CD4-positive, alpha-beta T cell treated with Interleukin-6 for 4 hours (primary cell): Measurements from ENCODE around the gene AGAP3.

Experiments
- DNase-seq: peaks from one replicate; pipeline ENCODE4 v3.0.0-alpha.2; 2020; ENCODE audit warnings: mixed read lengths

The AGAP3 gene

GRCh38 chr7:151074817-151075661, 11.2 kb upstream of the AGAP3 start:
- no peak for DNase-seq

- DNase-seq = no peak
Measured at GRCh38 chr7:151075662-151075971, 10.7 kb upstream of the AGAP3 start.

- DNase-seq = no peak
Measured at GRCh38 chr7:151075978-151076426, 10.3 kb upstream of the AGAP3 start.

DNA sequence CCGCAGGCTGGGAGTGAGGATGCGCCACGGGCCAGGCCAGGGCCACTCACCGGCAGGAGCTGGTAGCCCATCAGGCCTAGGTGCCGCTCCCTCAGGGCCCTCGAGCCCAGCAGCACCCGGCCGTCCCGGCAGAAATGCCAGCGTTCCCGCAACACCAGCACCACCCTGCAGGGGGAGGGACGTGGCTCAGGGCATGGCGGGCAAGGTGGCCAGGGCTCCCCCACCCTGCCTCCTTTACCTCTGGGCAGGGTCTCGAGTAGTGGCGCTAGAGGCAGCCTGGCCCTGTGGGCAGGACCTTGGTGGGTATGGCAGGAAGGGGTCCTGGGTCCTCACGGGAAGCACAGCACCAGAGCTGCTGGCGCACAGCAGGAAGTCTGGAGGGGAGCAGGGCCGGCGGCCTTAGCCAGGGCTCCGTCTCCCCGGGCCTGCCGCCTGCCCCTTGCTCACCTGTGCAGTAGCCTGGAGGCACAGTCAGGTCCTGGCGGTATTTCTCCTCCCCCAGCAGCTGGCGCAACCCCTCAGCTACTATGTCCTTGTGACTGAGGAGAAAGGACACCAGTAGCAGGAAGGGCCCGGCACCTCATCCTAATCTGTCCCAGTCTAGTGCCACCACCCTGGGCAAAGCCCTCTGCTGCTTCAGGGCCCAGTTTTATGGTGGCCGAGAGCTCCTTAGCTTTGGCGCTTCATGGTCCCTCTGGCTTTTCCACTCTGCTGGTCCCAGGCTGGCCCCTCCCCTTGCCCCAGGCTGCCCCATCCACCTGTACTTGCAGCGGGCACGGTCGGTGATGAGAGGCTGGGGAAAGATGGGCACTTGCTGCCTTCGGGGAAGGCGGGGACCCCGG, 9.2 kb upstream of the AGAP3 start:
- no peak for DNase-seq

DNA sequence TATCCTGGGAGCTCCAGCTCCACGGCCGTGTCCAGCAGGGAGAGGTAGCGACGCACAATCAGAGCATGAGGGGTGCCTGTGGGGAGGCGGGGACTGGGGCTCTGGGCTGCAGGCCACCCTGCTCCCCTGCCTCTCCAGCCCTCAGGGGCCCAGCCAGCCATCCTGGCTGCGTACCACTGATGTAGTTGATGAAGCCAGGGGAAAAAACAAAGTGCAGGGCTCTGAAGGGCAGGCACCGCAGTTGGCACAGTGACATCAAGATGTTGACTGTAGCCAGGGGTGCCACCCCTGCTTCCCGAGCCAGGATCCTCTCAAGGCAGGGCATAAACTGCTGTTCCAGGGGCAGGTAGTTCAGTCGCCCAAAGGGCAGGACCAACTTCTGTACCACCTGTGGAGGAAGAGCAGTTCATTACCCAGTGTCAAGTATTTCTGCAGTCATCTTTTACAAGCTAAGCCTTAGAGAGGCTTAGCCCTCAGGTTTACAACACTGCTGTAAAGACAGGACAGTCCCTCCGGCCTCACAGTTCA, 8.5 kb upstream of the AGAP3 start:
- DNase-seq = no peak

DNA sequence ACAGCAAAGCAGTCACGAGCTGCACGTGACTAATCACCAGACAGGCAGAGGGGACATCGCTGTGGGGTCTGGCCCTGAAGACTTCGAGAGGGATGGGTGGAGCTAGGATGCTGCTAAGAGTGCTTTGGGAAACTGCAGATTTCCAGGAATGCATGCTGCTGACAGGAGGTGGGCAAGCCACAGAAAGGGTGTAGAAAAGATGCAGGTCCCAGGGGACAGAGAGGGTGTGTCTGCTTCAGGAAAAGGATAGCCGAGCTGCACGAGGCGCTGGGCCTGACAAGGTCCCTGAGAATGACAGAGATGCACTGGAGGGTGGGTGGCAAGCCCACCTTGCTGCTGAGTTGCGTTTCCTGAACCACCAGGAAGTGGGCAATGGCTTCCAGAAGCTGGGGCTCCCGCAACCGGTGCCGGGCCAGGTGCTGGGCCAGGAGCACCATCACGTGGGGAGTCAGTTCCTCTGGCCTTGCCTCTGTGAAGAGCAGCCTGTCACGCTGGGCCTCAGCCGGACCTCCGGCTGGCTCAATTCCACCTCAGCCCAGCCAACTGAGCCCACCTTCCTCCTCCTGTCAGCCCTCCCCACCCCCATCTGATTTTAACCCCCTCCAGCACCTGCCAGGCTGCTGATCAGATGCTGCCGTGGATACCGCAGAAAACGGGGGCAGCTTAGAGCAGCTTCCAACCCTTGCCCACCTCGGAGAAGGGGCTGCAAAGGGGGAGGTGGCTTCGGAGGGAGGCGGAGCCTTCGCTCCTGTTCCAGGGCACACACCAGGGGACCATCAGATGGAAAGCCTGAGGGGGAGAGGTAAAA, 7.8 kb upstream of the AGAP3 start:
- DNase-seq = no peak

DNA sequence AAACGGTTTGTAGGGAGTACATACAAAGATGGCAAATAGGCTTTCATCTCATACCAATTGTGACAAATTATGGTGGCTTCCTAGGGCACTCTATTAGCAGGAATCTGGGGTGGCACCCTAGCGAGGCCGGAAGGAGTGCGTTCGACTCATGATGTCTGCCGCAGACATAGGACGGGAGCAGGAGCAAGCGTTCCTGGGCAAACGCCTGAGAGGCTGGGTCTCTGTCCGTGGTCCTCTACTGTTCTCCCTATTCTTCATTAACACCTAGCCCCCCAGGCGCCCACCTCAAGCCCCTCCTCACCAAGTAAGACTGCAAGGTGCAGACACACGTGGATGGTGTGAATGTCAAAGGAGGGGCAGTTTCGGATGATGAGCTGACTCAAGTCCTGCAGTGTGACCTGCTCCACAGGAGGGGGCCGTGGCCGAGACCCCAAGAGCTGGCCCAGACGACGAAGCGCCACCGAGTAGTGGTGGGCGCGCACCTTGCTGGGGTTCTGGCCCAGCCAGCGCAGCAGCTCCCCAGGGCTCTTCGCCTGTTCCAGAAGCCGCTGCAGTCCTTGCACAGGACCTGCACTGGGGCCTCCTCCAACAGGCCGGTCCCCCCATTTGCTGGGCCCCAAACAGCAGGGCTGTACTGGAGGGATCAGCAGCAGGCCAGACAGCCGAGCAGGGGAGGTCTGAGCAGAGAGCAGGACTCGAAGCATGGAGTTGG, 6.9 kb upstream of the AGAP3 start:
- no peak for DNase-seq

GRCh38 chr7:151080067-151080521, 6.2 kb upstream of the AGAP3 start:
- no peak for DNase-seq

DNA sequence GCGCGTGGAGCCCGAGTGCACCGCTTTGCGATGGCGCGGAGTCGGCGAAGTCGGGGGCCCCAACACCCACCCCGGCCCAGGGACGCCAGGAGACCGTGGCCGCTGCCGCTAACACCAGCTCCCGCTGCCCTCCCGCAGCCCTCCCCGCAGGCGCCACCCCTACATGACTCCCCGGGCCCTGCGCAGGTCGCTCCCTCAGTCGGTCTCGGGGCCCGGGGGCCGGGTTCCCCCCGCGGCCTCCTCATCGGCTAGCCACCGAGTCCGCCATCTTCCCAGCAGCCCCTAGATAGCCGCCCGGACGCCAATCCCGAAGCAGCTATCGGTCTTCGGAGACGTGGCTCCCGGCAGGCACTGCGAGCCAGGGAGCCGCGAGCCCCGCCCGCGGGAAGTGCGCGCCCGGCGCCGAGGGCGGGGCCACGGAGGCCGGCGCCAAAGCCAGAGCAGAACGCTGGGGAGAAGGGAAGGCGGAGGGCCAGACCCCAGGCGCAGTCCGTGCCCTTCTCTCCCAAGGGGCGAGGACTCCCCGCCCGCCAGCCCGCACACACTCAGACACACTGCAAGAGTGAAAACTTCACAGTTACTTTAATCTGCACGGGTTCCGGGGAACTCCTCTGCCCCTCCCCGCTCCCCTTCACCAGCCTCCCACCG, 5.6 kb upstream of the AGAP3 start, which contains the start of gene FASTK:
Gene FASTK (minus strand): TSS at position 288 of the 648 bp plus-strand sequence. CDS start 43 bp downstream, at position 245.
- DNase-seq = peak; percentile 89

DNA sequence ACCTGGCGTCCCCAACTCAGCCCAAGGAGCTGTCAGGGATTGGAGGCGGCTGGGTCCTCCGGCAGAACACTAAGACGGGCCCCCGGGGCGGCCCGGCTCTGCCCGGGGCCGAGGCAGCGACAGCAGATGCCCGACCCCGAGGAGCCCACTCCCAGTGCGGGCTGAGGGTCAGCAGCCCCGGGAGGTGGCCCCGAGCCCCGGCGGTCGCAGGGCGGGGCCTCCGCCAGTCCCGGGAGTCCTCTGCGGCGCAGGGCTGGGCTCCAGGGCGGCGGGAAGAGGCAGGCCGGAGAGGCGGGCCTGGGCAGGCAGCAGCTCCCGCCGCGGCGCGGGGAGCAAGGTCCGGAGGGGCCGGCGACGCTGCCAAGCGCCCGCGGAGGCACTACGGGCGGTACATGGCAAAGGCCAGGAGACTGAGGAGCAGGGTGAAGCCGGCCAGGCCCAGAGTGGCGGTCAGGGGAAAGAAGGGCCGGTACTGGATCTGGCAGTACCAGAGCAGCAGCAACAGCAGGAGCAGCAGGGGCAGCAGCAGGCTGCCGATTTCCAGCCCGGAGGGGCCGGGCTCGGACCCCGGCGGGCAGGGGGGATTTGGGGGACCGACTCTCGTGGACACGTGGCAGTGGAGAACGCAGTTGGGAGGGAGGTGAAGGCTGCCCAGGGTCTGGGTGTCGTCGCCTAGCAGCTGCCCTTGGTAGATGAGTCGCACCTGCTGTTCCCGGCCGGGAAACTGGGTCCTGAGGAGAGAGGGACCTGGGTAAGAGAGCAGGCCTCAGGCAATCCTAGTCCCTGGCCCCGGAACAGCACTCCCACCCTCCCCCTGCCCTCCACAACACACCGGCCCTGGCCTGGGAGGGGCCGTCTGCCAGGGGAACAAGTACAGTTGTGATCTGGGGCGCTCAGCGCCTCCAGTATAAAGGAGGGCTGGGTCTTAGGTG, 4.8 kb upstream of the AGAP3 start:
- no peak for DNase-seq

DNA sequence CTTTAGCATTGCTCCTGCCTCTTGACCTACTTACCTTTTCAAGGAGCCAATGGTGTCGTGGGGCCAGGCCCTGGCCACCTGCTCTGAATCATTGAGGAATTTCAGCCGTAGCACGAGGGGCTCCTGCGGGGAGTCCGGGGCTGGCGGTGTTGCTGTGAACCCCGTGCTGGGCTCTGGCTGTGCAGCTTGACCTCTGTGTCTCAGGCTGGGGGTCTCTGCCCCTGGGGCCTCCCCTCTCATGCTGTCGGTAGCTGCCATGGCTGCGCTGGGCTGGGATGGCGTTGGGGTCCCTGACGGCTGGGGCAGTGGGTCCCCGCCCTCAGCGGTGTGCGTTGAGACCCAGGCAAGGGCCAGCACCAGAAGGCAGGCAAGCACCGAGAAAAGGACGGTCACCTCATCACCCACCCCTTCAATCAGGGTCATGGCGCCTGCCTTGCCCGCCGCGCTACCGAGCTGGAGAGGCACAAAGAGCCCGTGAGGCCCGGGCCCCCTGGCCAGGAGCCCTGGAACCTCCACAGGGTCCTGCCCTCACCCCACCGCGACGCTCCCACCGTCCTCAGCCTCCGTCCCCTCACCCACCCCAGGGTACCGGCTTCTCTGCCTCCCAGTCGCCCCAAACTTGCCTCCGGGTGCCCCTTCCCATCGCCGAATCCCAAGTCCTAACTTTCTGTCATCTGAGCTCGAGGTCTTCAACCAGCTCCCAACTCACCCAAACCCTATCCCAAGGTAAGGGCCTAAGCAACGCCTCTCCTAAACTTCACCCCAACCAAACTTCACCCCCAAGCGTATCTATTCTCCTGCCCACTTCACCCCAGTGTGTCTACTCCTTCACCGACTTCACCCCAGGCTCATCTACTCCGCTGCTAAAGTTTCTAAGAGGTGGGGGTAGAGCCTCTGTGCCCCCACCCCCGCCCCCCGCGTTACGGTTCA, 3.9 kb upstream of the AGAP3 start:
- DNase-seq = no peak

GRCh38 chr7:151083071-151083823, 3.0 kb upstream of the AGAP3 start, which contains the start of gene TMUB1:
Gene TMUB1 (minus strand): TSS chr7:151083493. CDS start chr7:151082563, 930 bp downstream.
- peak; percentile 91 for DNase-seq

GRCh38 chr7:151083824-151084160, 2.5 kb upstream of the AGAP3 start:
- DNase-seq = no peak

DNA sequence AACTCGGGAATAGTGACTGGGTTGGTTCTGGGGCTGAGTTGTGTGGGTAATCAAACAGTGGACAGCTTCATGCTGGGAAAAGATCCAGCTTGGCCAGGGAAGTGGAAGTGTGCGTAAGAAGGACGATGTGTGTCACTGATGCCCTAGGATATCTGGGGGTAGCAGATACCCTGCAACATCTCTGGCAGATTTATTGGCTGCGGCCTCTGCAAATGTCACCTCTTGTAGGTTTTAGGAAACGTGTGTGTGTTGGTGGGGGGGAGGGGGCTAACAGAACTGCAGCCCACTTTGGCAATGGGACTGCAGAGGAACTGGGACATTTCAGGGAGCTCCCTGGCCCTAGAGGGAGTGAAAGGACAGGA, 965 bp upstream of the AGAP3 start:
- DNase-seq = no peak

DNA sequence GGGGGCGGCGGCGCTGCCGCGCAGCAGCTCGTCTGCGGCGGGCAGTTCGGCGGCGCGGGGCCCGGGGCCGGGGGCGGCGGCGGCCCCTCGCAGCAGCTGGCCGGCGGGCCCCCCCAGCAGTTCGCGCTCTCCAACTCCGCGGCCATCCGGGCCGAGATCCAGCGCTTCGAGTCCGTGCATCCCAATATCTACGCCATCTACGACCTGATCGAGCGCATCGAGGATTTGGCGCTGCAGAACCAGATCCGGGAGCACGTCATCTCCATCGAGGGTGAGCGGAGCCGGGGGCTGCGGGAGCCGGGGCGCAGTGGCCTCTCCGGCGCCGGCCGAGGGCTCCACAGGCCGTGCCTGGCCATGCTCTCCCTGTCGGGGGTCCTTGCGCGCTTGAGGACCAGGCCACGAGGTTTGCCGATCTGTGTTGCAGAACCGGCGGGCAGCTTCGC, 548 bp downstream of the AGAP3 start:
- DNase-seq = peak; percentile 44

DNA sequence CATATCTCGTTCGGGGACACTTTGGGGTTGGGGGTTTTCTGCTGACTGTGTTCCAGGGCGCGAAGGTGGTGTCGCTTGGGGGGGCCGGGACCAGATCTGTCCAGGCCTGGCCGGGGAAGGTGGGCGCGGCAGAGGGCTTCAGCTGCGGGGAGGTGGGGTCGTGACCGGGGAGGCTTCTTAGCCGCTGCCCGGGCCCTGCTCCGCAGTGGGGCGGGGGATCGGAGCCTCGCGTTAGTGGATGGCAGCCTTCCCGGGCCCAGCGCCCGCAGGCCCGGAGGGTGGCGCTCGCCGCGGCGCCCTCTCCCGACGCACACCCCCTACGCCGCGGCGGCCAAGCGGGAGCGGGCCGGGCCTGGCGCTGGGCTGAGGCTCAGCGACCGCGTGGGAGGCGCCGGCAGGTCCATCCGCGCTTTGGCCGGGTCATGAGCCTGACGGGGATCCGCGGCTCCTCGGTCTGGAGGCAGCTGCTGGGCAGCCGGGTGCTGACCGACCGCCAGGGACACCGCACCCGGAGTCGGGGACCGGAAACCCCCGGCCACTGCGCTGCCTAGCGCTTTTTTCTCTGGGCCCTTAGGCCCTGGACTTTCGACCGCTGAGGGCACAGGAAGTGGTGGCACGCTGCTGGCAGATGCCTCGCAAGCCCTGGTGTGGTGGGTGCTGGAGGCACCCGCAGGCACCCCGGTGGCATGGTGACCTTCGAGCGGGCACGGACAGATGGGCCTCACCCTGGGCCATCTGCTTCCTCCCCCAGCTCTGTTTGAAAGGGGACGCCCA, 1.2 kb downstream of the AGAP3 start:
- DNase-seq = peak; percentile 48

- DNase-seq = no peak
Measured at GRCh38 chr7:151088019-151088855, 2.0 kb downstream of the AGAP3 start.
